OCI-LY1 (cell line): ENCODE results near the gene KANK4.

Experiments
- EZH2 ChIP-seq: fragments of 200-600 bp; sonication (generic), shearing (Covaris generic); IDR thresholded peaks from 2 replicates; pipeline ENCODE4 v1.8.0; 2017; ENCODE audit warnings: borderline replicate concordance, mixed run types, mild to moderate bottlenecking, antibody characterized with exemption, low read length, moderate library complexity, mixed read lengths
- TF ChIP-seq, protein P1 (sequence below): fragments of 200-600 bp; sonication (generic), shearing (Covaris generic); IDR thresholded peaks from 2 replicates; pipeline ENCODE4 v1.5.1; 2017; ENCODE audit warnings: mild to moderate bottlenecking, antibody characterized with exemption, low read length, moderate library complexity, mixed read lengths

GRCh38 chr1:62280150-62280549, 39.1 kb downstream of the KANK4 start:
- TF ChIP-seq, protein P1, sequence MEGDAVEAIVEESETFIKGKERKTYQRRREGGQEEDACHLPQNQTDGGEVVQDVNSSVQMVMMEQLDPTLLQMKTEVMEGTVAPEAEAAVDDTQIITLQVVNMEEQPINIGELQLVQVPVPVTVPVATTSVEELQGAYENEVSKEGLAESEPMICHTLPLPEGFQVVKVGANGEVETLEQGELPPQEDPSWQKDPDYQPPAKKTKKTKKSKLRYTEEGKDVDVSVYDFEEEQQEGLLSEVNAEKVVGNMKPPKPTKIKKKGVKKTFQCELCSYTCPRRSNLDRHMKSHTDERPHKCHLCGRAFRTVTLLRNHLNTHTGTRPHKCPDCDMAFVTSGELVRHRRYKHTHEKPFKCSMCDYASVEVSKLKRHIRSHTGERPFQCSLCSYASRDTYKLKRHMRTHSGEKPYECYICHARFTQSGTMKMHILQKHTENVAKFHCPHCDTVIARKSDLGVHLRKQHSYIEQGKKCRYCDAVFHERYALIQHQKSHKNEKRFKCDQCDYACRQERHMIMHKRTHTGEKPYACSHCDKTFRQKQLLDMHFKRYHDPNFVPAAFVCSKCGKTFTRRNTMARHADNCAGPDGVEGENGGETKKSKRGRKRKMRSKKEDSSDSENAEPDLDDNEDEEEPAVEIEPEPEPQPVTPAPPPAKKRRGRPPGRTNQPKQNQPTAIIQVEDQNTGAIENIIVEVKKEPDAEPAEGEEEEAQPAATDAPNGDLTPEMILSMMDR, result no peak
- TF ChIP-seq EZH2, result no peak
